Calu3 (cell line): Measurements from ENCODE around the gene NHLRC2. TPM values are rescaled to one million over a fixed set of nuclear protein-coding genes. Genes with fewer than 3 reads are reported as not detected.

Experiments
- BruUV-seq: library from RNA; stranded (reverse); fragments of 400-500 nt; replicated peaks from 2 replicates; lab custom pipeline; 2021; lab: Mats Ljungman, UMichigan
- CTCF ChIA-PET: fragments of 300-600 bp; sonication (Branson Sonifier 250); formaldehyde crosslinking; loops from one replicate; lab custom pipeline; 2022; ENCODE audit warnings: antibody characterized with exemption; lab: Charles Lee
- DNase-seq: peaks from one replicate; pipeline ENCODE4 v3.0.0; 2022
- H3K27ac Mint-ChIP-seq: one replicate; pipeline ENCODE4 v1.8.0; 2022; ENCODE audit warnings: mixed read lengths; ENCODE audit not compliant: unreplicated experiment
- H3K27me3 Mint-ChIP-seq: one replicate; pipeline ENCODE4 v1.8.0; 2022; ENCODE audit warnings: mixed read lengths; ENCODE audit not compliant: unreplicated experiment
- H3K36me3 Mint-ChIP-seq: one replicate; pipeline ENCODE4 v1.8.0; 2022; ENCODE audit warnings: mild to moderate bottlenecking, moderate library complexity, mixed read lengths; ENCODE audit not compliant: insufficient read depth, unreplicated experiment
- H3K4me1 Mint-ChIP-seq: one replicate; pipeline ENCODE4 v1.8.0; 2022; ENCODE audit warnings: mild to moderate bottlenecking, low read depth, mixed read lengths; ENCODE audit not compliant: unreplicated experiment
- H3K4me3 Mint-ChIP-seq: one replicate; pipeline ENCODE4 v1.8.0; 2022; ENCODE audit warnings: mild to moderate bottlenecking, low read depth, moderate library complexity, mixed read lengths; ENCODE audit not compliant: unreplicated experiment
- H3K9me3 Mint-ChIP-seq: one replicate; pipeline ENCODE4 v1.8.0; 2022; ENCODE audit warnings: low read depth, mixed read lengths; ENCODE audit not compliant: unreplicated experiment
- intact Hi-C: fragments of 100-400 bp; cut with micrococcal nuclease; formaldehyde crosslinking; loops from one replicate; pipeline ENCODE4 v1.10.0; 2022; ENCODE audit not compliant: unreplicated experiment
- total RNA-seq: library from RNA; stranded (reverse); gene quantifications from 2 replicates; pipeline ENCODE4 v1.2.3, GENCODE V29; 2022
- TF ChIP-seq, protein P1 (sequence below): fragments of 200-600 bp; IDR thresholded peaks from one replicate; pipeline ENCODE4 v1.8.0; 2022; ENCODE audit warnings: antibody characterized with exemption; ENCODE audit not compliant: unreplicated experiment

NHLRC2 gene
- total RNA-seq, 1 experiment from 2014 or later: 18.7 TPM

DNA sequence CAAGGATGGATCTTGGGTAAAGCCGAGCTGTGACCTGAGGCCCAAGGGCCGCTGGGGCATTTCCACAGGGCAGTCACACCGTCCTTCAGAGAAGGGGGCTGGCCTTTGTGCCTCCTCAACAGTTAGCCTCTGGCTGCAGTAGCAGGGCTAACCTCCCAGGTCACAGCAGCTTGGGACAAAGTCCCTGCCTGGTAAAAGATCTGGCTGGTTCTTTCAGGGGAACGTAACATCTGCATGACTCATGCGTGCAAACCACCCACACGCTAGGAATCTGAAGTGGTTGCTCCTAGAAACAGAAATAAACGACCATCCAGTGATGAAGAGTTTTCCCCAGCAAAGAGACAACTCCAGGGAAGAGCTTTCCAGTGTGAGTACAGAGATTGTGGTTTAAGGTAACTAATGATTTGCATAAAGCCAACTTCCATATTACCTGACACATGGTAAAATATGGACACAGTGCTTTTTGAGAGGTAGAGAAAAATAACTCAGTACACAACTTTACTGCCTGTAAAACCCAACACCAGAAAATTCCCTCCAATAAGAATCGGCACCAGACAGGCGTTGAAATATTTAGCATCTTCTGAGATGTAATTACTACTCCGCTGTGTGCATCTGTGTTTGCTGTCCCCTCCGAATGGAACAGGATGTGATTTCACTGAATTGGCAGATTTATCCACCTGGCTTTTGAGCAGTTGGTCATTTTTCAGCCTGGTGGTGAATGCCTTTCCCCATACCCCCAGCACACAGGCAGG, 104.3 kb downstream of the NHLRC2 start:
- CTCF ChIA-PET: interaction anchor here (1.3 kb wide), 1 partner anchor 14 kb away, joined by 4 read pairs; no protein-coding TSS in a partner anchor
- Mint-ChIP-seq H3K4me3 (peak overlapping the region; percentile 30), H3K9me3 (no peaks in the 10 kb centered on the region), H3K4me1 (peaks cover 48% of the 10 kb centered on the region), H3K27me3 (no peaks in the 10 kb centered on the region), H3K27ac (peak overlapping the region; percentile 80), H3K36me3 (peaks cover 19% of the 10 kb centered on the region)
- intact Hi-C loops: loop anchor here (10.0 kb wide), 1 partner anchor 126 kb away; no protein-coding TSS in a partner anchor
- TF ChIP-seq, protein P1, sequence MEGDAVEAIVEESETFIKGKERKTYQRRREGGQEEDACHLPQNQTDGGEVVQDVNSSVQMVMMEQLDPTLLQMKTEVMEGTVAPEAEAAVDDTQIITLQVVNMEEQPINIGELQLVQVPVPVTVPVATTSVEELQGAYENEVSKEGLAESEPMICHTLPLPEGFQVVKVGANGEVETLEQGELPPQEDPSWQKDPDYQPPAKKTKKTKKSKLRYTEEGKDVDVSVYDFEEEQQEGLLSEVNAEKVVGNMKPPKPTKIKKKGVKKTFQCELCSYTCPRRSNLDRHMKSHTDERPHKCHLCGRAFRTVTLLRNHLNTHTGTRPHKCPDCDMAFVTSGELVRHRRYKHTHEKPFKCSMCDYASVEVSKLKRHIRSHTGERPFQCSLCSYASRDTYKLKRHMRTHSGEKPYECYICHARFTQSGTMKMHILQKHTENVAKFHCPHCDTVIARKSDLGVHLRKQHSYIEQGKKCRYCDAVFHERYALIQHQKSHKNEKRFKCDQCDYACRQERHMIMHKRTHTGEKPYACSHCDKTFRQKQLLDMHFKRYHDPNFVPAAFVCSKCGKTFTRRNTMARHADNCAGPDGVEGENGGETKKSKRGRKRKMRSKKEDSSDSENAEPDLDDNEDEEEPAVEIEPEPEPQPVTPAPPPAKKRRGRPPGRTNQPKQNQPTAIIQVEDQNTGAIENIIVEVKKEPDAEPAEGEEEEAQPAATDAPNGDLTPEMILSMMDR: no peak
- TSS peak; percentile 94 for BruUV-seq
- DNase-seq: peak; percentile 67

DNA sequence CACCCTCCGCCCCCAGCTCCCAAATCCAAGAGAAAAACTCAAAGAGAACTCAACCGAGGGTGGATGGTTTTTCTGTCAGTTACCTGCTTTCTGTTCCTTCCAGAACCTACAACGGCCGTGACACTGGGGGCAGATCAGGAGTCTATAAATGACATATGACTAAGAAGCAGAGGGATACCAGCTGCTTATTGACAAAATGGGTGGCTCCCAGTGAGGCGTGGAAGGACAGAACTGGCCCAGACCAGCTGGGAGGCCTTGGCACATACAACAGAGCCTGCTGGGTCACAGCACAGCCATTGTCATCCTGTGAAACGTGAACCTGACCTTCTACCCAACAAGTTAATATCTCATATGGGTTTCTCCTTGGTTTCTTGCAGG, 104.9 kb downstream of the NHLRC2 start:
- peak overlapping the region; percentile 30 for H3K4me3 Mint-ChIP-seq
- H3K4me1 Mint-ChIP-seq: peaks cover 48% of the 10 kb centered on the region
- no peaks in the 10 kb centered on the region for H3K27me3 Mint-ChIP-seq
- H3K36me3 Mint-ChIP-seq: peaks cover 19% of the 10 kb centered on the region
- DNase-seq: peak; percentile 60
- BruUV-seq: no TSS peak
- H3K27ac Mint-ChIP-seq: peak overlapping the region; percentile 80
- CTCF ChIA-PET: interaction anchor here (1.3 kb wide), 1 partner anchor 14 kb away, joined by 4 read pairs; no protein-coding TSS in a partner anchor
- no peaks in the 10 kb centered on the region for H3K9me3 Mint-ChIP-seq
- TF ChIP-seq, protein P1: no peak
- intact Hi-C loops: loop anchor here (10.0 kb wide), 1 partner anchor 125 kb away; no protein-coding TSS in a partner anchor

DNA sequence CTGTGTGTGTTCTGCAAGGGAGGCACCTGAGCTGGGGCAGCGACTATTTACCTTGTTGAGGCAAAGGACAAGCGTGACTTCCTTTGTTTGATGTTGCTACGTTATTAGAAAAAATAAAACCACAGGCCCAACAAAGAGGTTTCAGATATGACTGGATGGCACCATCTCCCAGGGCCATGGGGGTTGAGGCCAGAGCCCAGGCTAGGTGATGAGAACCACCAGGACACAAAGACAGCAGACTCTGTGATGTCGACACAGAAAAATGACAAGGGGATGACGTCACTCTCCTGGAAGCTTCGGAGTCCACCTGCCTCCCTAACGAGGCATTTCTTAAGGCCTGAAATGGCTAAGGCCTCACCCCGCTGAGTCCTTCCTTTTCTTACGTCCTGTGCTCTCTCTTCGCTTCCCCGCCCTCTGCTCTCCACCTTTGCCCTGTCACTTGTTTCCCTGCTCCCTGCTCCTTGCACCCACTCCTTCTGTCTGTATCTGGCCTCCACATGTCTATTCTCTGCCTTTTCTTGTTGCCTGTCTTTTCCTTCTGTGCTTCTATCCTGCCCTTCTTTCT, 106.2 kb downstream of the NHLRC2 start:
- TF ChIP-seq, protein P1: no peak
- CTCF ChIA-PET: interaction anchor here (0.7 kb wide), 1 partner anchor 423 kb away, joined by 3 read pairs; no protein-coding TSS in a partner anchor
- peak; percentile 34 for DNase-seq
- Mint-ChIP-seq H3K9me3 (no peaks in the 10 kb centered on the region), H3K4me1 (peaks cover 48% of the 10 kb centered on the region), H3K27me3 (no peaks in the 10 kb centered on the region), H3K27ac (peak overlapping the region; percentile 80), H3K36me3 (peaks cover 19% of the 10 kb centered on the region), H3K4me3 (peak overlapping the region; percentile 10)
- BruUV-seq: no TSS peak
- intact Hi-C loops: no loop called here

DNA sequence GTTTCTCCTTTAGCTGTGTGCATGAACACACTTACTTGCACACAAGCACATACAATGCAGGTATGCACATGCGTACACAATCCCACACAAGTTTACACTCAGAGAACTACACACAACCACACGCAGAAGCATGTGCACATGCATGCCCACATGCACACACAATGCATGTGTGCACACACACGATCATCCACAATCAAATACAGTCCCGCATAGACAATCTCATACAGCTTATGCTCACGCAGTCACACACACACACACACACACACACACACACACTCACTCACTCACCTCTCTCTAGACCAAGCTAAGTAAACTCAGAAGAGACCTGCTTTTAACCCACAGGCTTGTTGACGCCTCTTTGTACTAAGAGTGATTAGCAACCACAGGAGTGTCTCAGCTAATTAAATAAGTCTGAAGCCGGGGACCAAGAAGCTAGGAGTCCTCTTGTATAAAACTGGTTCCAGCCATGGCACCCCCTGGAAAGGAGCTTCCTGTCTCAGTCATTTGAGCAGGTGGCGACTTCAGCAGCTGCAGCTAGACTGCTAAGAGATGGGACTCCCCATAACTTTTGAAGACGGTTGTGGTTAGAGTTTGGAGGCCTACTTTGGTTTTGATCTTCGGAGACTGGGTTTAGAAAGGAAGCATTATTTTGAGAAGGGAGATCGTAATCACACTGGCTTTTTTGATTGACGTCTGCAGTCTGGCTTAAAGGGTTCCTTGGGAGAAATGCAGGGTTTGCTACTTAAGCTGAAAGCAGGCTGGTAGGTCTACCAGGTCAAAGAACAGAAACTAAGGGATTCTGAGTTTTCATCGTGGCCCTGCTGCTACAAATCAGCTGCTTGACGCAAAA, 106.9 kb downstream of the NHLRC2 start:
- peaks cover 19% of the 10 kb centered on the region for H3K36me3 Mint-ChIP-seq
- H3K27me3 Mint-ChIP-seq: no peaks in the 10 kb centered on the region
- no peak overlapping the region for H3K4me3 Mint-ChIP-seq
- BruUV-seq: no TSS peak
- CTCF ChIA-PET: no interaction called here
- TF ChIP-seq, protein P1: no peak
- intact Hi-C loops: no loop called here
- H3K9me3 Mint-ChIP-seq: no peaks in the 10 kb centered on the region
- peaks cover 44% of the 10 kb centered on the region for H3K4me1 Mint-ChIP-seq
- no peak for DNase-seq
- H3K27ac Mint-ChIP-seq: peak overlapping the region; percentile 80
